HEK293 (cell line): Measurements from ENCODE around the gene TC2N.

Experiments used
- BCL11A ChIP-seq: fragments of 450-650 bp; formaldehyde crosslinking; IDR thresholded peaks from 2 replicates; pipeline ENCODE4 v1.5.1; 2016; ENCODE audit warnings: low read depth, missing biosample characterization, missing genetic modification characterization
- BCL11B ChIP-seq: fragments of 450-650 bp; formaldehyde crosslinking; IDR thresholded peaks from 2 replicates; pipeline ENCODE4 v1.5.1; 2016; ENCODE audit warnings: low read depth, missing biosample characterization, missing genetic modification characterization
- BCL6B ChIP-seq: fragments of 450-650 bp; formaldehyde crosslinking; IDR thresholded peaks from 2 replicates; pipeline ENCODE4 v1.5.1; 2017; ENCODE audit warnings: missing biosample characterization, missing genetic modification characterization
- FEZF1 ChIP-seq: fragments of 450-650 bp; formaldehyde crosslinking; IDR thresholded peaks from 2 replicates; pipeline ENCODE4 v1.5.1; 2016; ENCODE audit warnings: missing biosample characterization, missing genetic modification characterization
- GLI4 ChIP-seq: fragments of 450-650 bp; formaldehyde crosslinking; IDR thresholded peaks from 2 replicates; pipeline ENCODE4 v1.5.1; 2016; ENCODE audit warnings: missing biosample characterization, missing genetic modification characterization
- HOXD13 ChIP-seq: sonication (generic); formaldehyde crosslinking; IDR thresholded peaks from 2 replicates; pipeline ENCODE4 v1.8.0; 2022; ENCODE audit warnings: missing genetic modification reagents, borderline replicate concordance
- INSM2 ChIP-seq: fragments of 450-650 bp; formaldehyde crosslinking; IDR thresholded peaks from 2 replicates; pipeline ENCODE4 v1.5.1; 2016; ENCODE audit warnings: missing biosample characterization, missing genetic modification characterization
- KLF17 ChIP-seq: fragments of 450-650 bp; formaldehyde crosslinking; IDR thresholded peaks from 2 replicates; pipeline ENCODE4 v1.5.1; 2016; ENCODE audit warnings: missing biosample characterization, missing genetic modification characterization
- MZF1 ChIP-seq: fragments of 450-650 bp; formaldehyde crosslinking; IDR thresholded peaks from 2 replicates; pipeline ENCODE4 v1.5.1; 2017; ENCODE audit warnings: missing biosample characterization, missing genetic modification characterization, borderline replicate concordance
- PRDM1 ChIP-seq: fragments of 450-650 bp; formaldehyde crosslinking; IDR thresholded peaks from 2 replicates; pipeline ENCODE4; 2016; ENCODE audit warnings: missing biosample characterization, missing genetic modification characterization
- SP7 ChIP-seq: fragments of 450-650 bp; formaldehyde crosslinking; IDR thresholded peaks from 2 replicates; pipeline ENCODE4 v1.5.1; 2016; ENCODE audit warnings: missing biosample characterization, missing genetic modification characterization
- TSHZ1 ChIP-seq: fragments of 450-650 bp; formaldehyde crosslinking; IDR thresholded peaks from 2 replicates; pipeline ENCODE4 v1.5.1; 2016; ENCODE audit warnings: missing biosample characterization, missing genetic modification characterization, borderline replicate concordance
- WT1 ChIP-seq: fragments of 450-650 bp; formaldehyde crosslinking; IDR thresholded peaks from 2 replicates; pipeline ENCODE4 v1.5.1; 2016; ENCODE audit warnings: missing biosample characterization, missing genetic modification characterization
- YY1 ChIP-seq: fragments of 450-650 bp; formaldehyde crosslinking; IDR thresholded peaks from 2 replicates; pipeline ENCODE4 v1.5.1; 2018; ENCODE audit warnings: missing biosample characterization, missing genetic modification characterization
- ZBTB11 ChIP-seq: fragments of 450-650 bp; formaldehyde crosslinking; conservative IDR thresholded peaks from 2 replicates; pipeline ENCODE4 v1.5.1; 2016; ENCODE audit warnings: low read depth, missing biosample characterization, missing genetic modification characterization
- ZEB2 ChIP-seq: fragments of 450-650 bp; formaldehyde crosslinking; IDR thresholded peaks from 2 replicates; pipeline ENCODE4 v1.5.1; 2016; ENCODE audit warnings: missing biosample characterization, missing genetic modification characterization
- ZNF10 ChIP-seq: fragments of 450-650 bp; formaldehyde crosslinking; IDR thresholded peaks from 2 replicates; pipeline ENCODE4 v1.5.1; 2017; ENCODE audit warnings: missing biosample characterization, missing genetic modification characterization
- ZNF23 ChIP-seq: fragments of 450-650 bp; formaldehyde crosslinking; IDR thresholded peaks from 2 replicates; pipeline ENCODE4 v1.5.1; 2016; ENCODE audit warnings: missing biosample characterization, missing genetic modification characterization, borderline replicate concordance
- ZNF24 ChIP-seq: fragments of 450-650 bp; formaldehyde crosslinking; IDR thresholded peaks from 2 replicates; pipeline ENCODE4 v1.5.1; 2016; ENCODE audit warnings: missing biosample characterization, missing genetic modification characterization
- ZNF335 ChIP-seq: fragments of 450-650 bp; formaldehyde crosslinking; conservative IDR thresholded peaks from 2 replicates; pipeline ENCODE4 v1.5.1; 2016; ENCODE audit warnings: missing biosample characterization, missing genetic modification characterization
- ZNF423 ChIP-seq: fragments of 450-650 bp; formaldehyde crosslinking; IDR thresholded peaks from 2 replicates; pipeline ENCODE4 v1.5.1; 2016; ENCODE audit warnings: missing biosample characterization, missing genetic modification characterization
- ZNF473 ChIP-seq: fragments of 450-650 bp; formaldehyde crosslinking; IDR thresholded peaks from 2 replicates; pipeline ENCODE4 v1.5.1; 2017; ENCODE audit warnings: missing biosample characterization, missing genetic modification characterization
- ZNF514 ChIP-seq: fragments of 450-650 bp; formaldehyde crosslinking; IDR thresholded peaks from 2 replicates; pipeline ENCODE4 v1.5.1; 2016; ENCODE audit warnings: missing biosample characterization, missing genetic modification characterization
- ZNF558 ChIP-seq: fragments of 450-650 bp; formaldehyde crosslinking; IDR thresholded peaks from 2 replicates; pipeline ENCODE4 v1.5.1; 2016; ENCODE audit warnings: missing biosample characterization, missing genetic modification characterization
- ZNF561 ChIP-seq: fragments of 450-650 bp; IDR thresholded peaks from 2 replicates; pipeline ENCODE4 v1.5.1; 2018; ENCODE audit warnings: missing biosample characterization, missing genetic modification characterization, borderline replicate concordance
- ZNF624 ChIP-seq: fragments of 450-650 bp; formaldehyde crosslinking; IDR thresholded peaks from 2 replicates; pipeline ENCODE4 v1.5.1; 2017; ENCODE audit warnings: missing biosample characterization, missing genetic modification characterization
- ZNF626 ChIP-seq: fragments of 450-650 bp; sonication (Bioruptor Pico); formaldehyde crosslinking; IDR thresholded peaks from 2 replicates; pipeline ENCODE4 v1.5.1; 2018; ENCODE audit warnings: missing biosample characterization, missing genetic modification characterization, inconsistent platforms
- ZNF660 ChIP-seq: fragments of 450-650 bp; IDR thresholded peaks from 2 replicates; pipeline ENCODE4 v1.5.1; 2018; ENCODE audit warnings: missing biosample characterization, mild to moderate bottlenecking, missing genetic modification characterization
- ZNF747 ChIP-seq: fragments of 450-650 bp; formaldehyde crosslinking; IDR thresholded peaks from 2 replicates; pipeline ENCODE4 v1.5.1; 2016; ENCODE audit warnings: missing biosample characterization, missing genetic modification characterization
- ZNF843 ChIP-seq: fragments of 450-650 bp; formaldehyde crosslinking; IDR thresholded peaks from 2 replicates; pipeline ENCODE4 v1.5.1; 2016; ENCODE audit warnings: missing biosample characterization, missing genetic modification characterization
- ZSCAN30 ChIP-seq: fragments of 450-650 bp; IDR thresholded peaks from 2 replicates; pipeline ENCODE4 v1.5.1; 2018; ENCODE audit warnings: missing biosample characterization, mild to moderate bottlenecking, missing genetic modification characterization, moderate library complexity

TC2N gene

GRCh38 chr14:91867316-91867988, at the start of gene TC2N (continued):
- TF ChIP-seq KLF17 (tag by site-specific recombination) (no peak), ZNF473 (tag by site-specific recombination) (no peak), ZSCAN30 (tag by site-specific recombination) (no peak), ZNF335 (no peak), FEZF1 (peak; percentile 61), ZNF626 (tag by site-specific recombination) (no peak), WT1 (tag by site-specific recombination) (no peak), ZNF514 (tag by site-specific recombination) (no peak), ZNF23 (tag by site-specific recombination) (no peak), BCL11B (tag by site-specific recombination) (no peak), TSHZ1 (tag by site-specific recombination) (peak; percentile 9; the same call in 1 of the 2 replicates), ZNF747 (tag by site-specific recombination) (no peak), SP7 (tag by site-specific recombination) (no peak), PRDM1 (tag by site-specific recombination) (no peak), HOXD13 (CRISPR knock-in tag) (no peak), ZNF660 (tag by site-specific recombination) (no peak), MZF1 (tag by site-specific recombination) (no peak), ZNF10 (tag by site-specific recombination) (no peak), BCL11A (tag by site-specific recombination) (no peak), ZEB2 (no peak), INSM2 (tag by site-specific recombination) (peak; percentile 57; the same call in 1 of the 2 replicates), ZNF423 (tag by site-specific recombination) (peak; percentile 84), ZBTB11 (tag by site-specific recombination) (no peak), BCL6B (tag by site-specific recombination) (no peak), YY1 (tag by site-specific recombination) (no peak), GLI4 (tag by site-specific recombination) (no peak), ZNF24 (tag by site-specific recombination) (peak; percentile 85; the same call in 1 of the 2 replicates), ZNF561 (tag by site-specific recombination) (0 out of 2 replicates have a peak, but pooled peaks have one; percentile 26), ZNF624 (tag by site-specific recombination) (no peak), ZNF558 (no peak), ZNF843 (tag by site-specific recombination) (no peak)
